ENCODE data around the gene REEP6. TPM values are rescaled to one million over a fixed set of nuclear protein-coding genes. Genes with fewer than 3 reads are reported as not detected.
A peak's percentile ranks its signal among the peaks of the same experiment; 100 is the strongest.

REEP6 gene
- total RNA-seq, 2 donors from 2014 or later, result 5.0 to 6.4 TPM

- Histone ChIP-seq H3K27ac (no peak overlapping the region), H3K36me3 (no peaks in the 10 kb centered on the region), H3K9me3 (no peaks in the 10 kb centered on the region), H3K9ac (ENCODE audit: low read depth in 2 of 2, low read length in 2 of 2) (no peak overlapping the region), H3K27me3 (no peaks in the 10 kb centered on the region), H3K4me1 (peaks cover 9% of the 10 kb centered on the region), H3K4me3 (no peak overlapping the region)
- DNase-seq, result no peak
- intact Hi-C loops (cut with DNase I), result no loop called here
- no peak for TF ChIP-seq CTCF (IDR thresholded peaks at IDR 0.05)
Observed at GRCh38 chr19:1487576-1488281, 3.3 kb upstream of the REEP6 start.

- Histone ChIP-seq H3K27ac (no peak overlapping the region), H3K9me3 (no peaks in the 10 kb centered on the region), H3K9ac (ENCODE audit: low read depth in 2 of 2, low read length in 2 of 2) (no peak overlapping the region), H3K36me3 (no peaks in the 10 kb centered on the region), H3K27me3 (no peaks in the 10 kb centered on the region), H3K4me1 (peaks cover 9% of the 10 kb centered on the region), H3K4me3 (no peak overlapping the region)
- TF ChIP-seq CTCF (IDR thresholded peaks at IDR 0.05), result no peak
- DNase-seq, result no peak
- intact Hi-C loops (cut with DNase I), result no loop called here
Observed at GRCh38 chr19:1488282-1488601, 2.7 kb upstream of the REEP6 start.

GRCh38 chr19:1489463-1490310, 1.3 kb upstream of the REEP6 start:
- no peaks in the 10 kb centered on the region for H3K27me3 ChIP-seq
- DNase-seq, result no peak
- H3K36me3 ChIP-seq, result no peaks in the 10 kb centered on the region
- H3K4me3 ChIP-seq, result peak overlapping the region; percentile 45
- no peaks in the 10 kb centered on the region for H3K9me3 ChIP-seq
- H3K4me1 ChIP-seq, result peaks cover 9% of the 10 kb centered on the region
- no peak for TF ChIP-seq CTCF (IDR thresholded peaks at IDR 0.05)
- intact Hi-C loops (cut with DNase I), result no loop called here
- peak overlapping the region; percentile 52 to 78 for H3K9ac ChIP-seq (ENCODE audit: low read depth in 2 of 2, low read length in 2 of 2)
- peak overlapping the region; percentile 68 for H3K27ac ChIP-seq

GRCh38 chr19:1490311-1491113, 469 bp upstream of the REEP6 start, which contains the start of gene PCSK4:
PCSK4 (minus strand) TSS chr19:1490350; CDS start chr19:1490346, 4 bp downstream.
- Histone ChIP-seq H3K4me1 (peaks cover 9% of the 10 kb centered on the region), H3K9me3 (no peaks in the 10 kb centered on the region), H3K27ac (peak within 1 kb of the TSS; percentile 68), H3K36me3 (no peaks in the 10 kb centered on the region), H3K4me3 (peak within 1 kb of the TSS; percentile 55), H3K9ac (ENCODE audit: low read depth in 2 of 2, low read length in 2 of 2) (peak within 1 kb of the TSS; percentile 52 to 78), H3K27me3 (no peaks in the 10 kb centered on the region)
- no peak for TF ChIP-seq CTCF (IDR thresholded peaks at IDR 0.05)
- peak; percentile 100 for DNase-seq
- intact Hi-C loops (cut with DNase I), result no loop called here

GRCh38 chr19:1491849-1492170, 829 bp downstream of the REEP6 start:
- intact Hi-C loops (cut with DNase I), result no loop called here
- no peaks in the 10 kb centered on the region for H3K27me3 ChIP-seq
- no peaks in the 10 kb centered on the region for H3K9me3 ChIP-seq
- no peaks in the 10 kb centered on the region for H3K36me3 ChIP-seq
- H3K9ac ChIP-seq (ENCODE audit: low read depth in 2 of 2, low read length in 2 of 2), result peak overlapping the region in 1 of 2 donors; percentile 46
- peaks cover 9% of the 10 kb centered on the region for H3K4me1 ChIP-seq
- no peak for DNase-seq
- no peak for TF ChIP-seq CTCF (IDR thresholded peaks at IDR 0.05)
- H3K4me3 ChIP-seq, result no peak overlapping the region
- H3K27ac ChIP-seq, result no peak overlapping the region

Measured in colonic mucosa (tissue), 4 donors.